GM18951 (cell line): ENCODE measurements around the gene FXYD6.
"Not testable (repeated sequence)": the region's sequence is repeated elsewhere in the genome, so short reads cannot be mapped to it uniquely, and the experiment has no call there.

Source experiments
- POLR2A ChIP-seq: IDR thresholded peaks from 4 replicates; pipeline ENCODE4 v1.6.1; 2011; ENCODE audit warnings: mild to moderate bottlenecking; ENCODE audit not compliant: insufficient read length, insufficient read depth; ENCODE audit errors: extremely low read depth
- in situ Hi-C: fragments of 300-500 bp; cut with MboI; formaldehyde crosslinking; loops from one replicate; pipeline ENCODE4 v1.12.0; 2022; ENCODE audit warnings: low sequenced_read_pairs, mixed read lengths, inconsistent platforms; ENCODE audit not compliant: unreplicated experiment

Gene FXYD6

GRCh38 chr11:117876341-117877119 is at the start of gene FXYD6:
FXYD6 (minus strand) TSS chr11:117876658; CDS start chr11:117842776, 33,882 bp downstream.
- in situ Hi-C loops: no loop called here
- TF ChIP-seq POLR2A: no peak

- in situ Hi-C loops: not testable (repeated sequence)
Measured at GRCh38 chr11:117926166-117926565, 49.7 kb upstream of the FXYD6 start.

- in situ Hi-C loops: no loop called here
- no peak for TF ChIP-seq POLR2A
Measured at GRCh38 chr11:117925198-117925925, 48.9 kb upstream of the FXYD6 start.

- TF ChIP-seq POLR2A: no peak
- in situ Hi-C loops: no loop called here
Measured at GRCh38 chr11:117924631-117925170, 48.2 kb upstream of the FXYD6 start.

GRCh38 chr11:117923773-117924172 is 47.3 kb upstream of the FXYD6 start:
- TF ChIP-seq POLR2A: no peak
- in situ Hi-C loops: no loop called here

GRCh38 chr11:117923275-117923674 is 46.8 kb upstream of the FXYD6 start:
- TF ChIP-seq POLR2A: no peak
- in situ Hi-C loops: no loop called here

- in situ Hi-C loops: no loop called here
- no peak for TF ChIP-seq POLR2A
Measured at GRCh38 chr11:117921893-117922292, 45.4 kb upstream of the FXYD6 start.

- in situ Hi-C loops: no loop called here
- no peak for TF ChIP-seq POLR2A
Measured at GRCh38 chr11:117921456-117921855, 45.0 kb upstream of the FXYD6 start.

GRCh38 chr11:117919781-117920221 is 43.3 kb upstream of the FXYD6 start:
- TF ChIP-seq POLR2A: no peak
- in situ Hi-C loops: no loop called here

- in situ Hi-C loops: no loop called here
Measured at GRCh38 chr11:117919341-117919740, 42.9 kb upstream of the FXYD6 start.

GRCh38 chr11:117918366-117919255 is 42.2 kb upstream of the FXYD6 start:
- in situ Hi-C loops: no loop called here

More at GRCh38 chr11:117919341-117919740, 42.9 kb upstream of the FXYD6 start:
- no peak for TF ChIP-seq POLR2A

GRCh38 chr11:117917591-117918151 is 41.2 kb upstream of the FXYD6 start:
- in situ Hi-C loops: no loop called here
- TF ChIP-seq POLR2A: no peak

More at GRCh38 chr11:117918366-117919255, 42.2 kb upstream of the FXYD6 start:
- TF ChIP-seq POLR2A: no peak
